ENCODE data around the gene NTM.

NTM gene

DNA sequence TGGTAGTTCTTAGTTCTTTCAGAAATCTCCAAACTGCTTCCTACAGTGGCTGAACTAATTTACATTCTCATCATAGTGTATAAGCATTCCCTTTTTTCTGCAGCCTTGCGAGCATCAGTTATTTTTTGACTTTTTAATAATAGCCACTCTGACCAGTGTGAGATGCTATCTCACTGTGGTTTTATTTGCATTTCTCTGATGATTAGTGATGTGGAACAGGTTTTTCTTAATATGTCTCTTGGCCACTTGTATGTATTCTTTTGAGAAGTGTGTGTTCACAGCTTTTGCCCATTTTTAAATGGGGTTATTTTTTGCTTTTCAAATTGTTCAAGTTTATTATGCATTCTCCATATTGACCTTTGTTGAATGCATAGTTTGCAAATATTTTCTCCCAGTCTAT, 459.3 kb downstream of the NTM start (continued):
- no peak for TF ChIP-seq ZNF701 (tag by site-specific recombination; IDR thresholded peaks at IDR 0.05)
- TF ChIP-seq, protein P1, sequence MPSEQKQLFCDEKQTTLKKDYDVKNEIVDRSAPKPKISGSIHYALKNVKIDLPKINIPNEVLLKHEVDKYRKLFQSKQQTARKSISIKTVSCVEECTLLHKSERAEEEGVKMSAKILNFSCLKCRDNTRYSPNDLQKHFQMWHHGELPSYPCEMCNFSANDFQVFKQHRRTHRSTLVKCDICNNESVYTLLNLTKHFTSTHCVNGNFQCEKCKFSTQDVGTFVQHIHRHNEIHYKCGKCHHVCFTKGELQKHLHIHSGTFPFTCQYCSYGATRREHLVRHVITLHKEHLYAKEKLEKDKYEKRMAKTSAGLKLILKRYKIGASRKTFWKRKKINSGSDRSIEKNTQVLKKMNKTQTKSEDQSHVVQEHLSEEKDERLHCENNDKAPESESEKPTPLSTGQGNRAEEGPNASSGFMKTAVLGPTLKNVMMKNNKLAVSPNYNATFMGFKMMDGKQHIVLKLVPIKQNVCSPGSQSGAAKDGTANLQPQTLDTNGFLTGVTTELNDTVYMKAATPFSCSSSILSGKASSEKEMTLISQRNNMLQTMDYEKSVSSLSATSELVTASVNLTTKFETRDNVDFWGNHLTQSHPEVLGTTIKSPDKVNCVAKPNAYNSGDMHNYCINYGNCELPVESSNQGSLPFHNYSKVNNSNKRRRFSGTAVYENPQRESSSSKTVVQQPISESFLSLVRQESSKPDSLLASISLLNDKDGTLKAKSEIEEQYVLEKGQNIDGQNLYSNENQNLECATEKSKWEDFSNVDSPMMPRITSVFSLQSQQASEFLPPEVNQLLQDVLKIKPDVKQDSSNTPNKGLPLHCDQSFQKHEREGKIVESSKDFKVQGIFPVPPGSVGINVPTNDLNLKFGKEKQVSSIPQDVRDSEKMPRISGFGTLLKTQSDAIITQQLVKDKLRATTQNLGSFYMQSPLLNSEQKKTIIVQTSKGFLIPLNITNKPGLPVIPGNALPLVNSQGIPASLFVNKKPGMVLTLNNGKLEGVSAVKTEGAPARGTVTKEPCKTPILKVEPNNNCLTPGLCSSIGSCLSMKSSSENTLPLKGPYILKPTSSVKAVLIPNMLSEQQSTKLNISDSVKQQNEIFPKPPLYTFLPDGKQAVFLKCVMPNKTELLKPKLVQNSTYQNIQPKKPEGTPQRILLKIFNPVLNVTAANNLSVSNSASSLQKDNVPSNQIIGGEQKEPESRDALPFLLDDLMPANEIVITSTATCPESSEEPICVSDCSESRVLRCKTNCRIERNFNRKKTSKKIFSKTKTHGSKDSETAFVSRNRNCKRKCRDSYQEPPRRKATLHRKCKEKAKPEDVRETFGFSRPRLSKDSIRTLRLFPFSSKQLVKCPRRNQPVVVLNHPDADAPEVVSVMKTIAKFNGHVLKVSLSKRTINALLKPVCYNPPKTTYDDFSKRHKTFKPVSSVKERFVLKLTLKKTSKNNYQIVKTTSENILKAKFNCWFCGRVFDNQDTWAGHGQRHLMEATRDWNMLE (tag by site-specific recombination; conservative IDR thresholded peaks at IDR 0.05; ENCODE audit: low read depth), result no peak

DNA sequence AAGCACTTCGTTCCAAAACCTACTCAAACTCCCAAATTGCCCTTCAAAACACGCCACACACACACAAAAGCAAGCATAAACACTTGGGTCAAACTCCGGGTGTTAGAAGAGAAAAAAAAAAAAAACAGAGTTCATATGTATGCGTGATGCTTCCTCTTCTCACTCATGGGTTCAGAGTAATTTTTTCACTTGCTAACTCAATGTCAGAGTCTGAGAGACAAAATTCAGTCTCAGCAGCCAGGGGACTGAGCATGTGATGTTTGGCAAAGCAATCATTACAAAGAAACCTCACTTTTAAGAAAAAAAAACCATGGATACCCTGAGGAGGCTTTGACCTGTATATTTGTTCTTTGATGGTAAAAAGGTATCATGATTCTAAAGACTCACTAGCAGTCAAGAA, 461.7 kb downstream of the NTM start:
- no peaks in the 10 kb centered on the region for H3K9me3 ChIP-seq (ENCODE audit: control insufficient read depth, insufficient read depth, low read depth, low read length)
- ChIA-PET POLR2A (no interaction called here), CTCF (interaction anchor here (0.7 kb wide), 1 partner anchor 236 kb away, joined by 3 read pairs; no protein-coding TSS in a partner anchor)
- no peaks in the 10 kb centered on the region for H3K4me1 ChIP-seq (ENCODE audit: control insufficient read depth, insufficient read depth, low read length)
- no peak overlapping the region for H3K27ac ChIP-seq (ENCODE audit: extremely low read depth, low read depth, low read length)
- no peak overlapping the region for H3K4me3 ChIP-seq (ENCODE audit: low read depth, low read length)
- H3K36me3 ChIP-seq (ENCODE audit: control insufficient read depth in 2 of 2, insufficient read depth in 1 of 2, low read length in 2 of 2), result no peaks in the 10 kb centered on the region
- TF ChIP-seq ZFP41 (tag by site-specific recombination; IDR thresholded peaks at IDR 0.05; ENCODE audit: borderline replicate concordance) (no peak), ZNF311 (tag by site-specific recombination; IDR thresholded peaks at IDR 0.05; ENCODE audit: borderline replicate concordance) (no peak), MEIS1 (CRISPR knock-in tag; IDR thresholded peaks at IDR 0.05; ENCODE audit: borderline replicate concordance) (no peak), ZBTB1 (tag by site-specific recombination; IDR thresholded peaks at IDR 0.05) (no peak), ZNF433 (tag by site-specific recombination; IDR thresholded peaks at IDR 0.05; ENCODE audit: low read depth) (no peak), KLF9 (tag by site-specific recombination; IDR thresholded peaks at IDR 0.05; ENCODE audit: low read depth) (no peak), ZNF76 (tag by site-specific recombination; IDR thresholded peaks at IDR 0.05; ENCODE audit: borderline replicate concordance, low read depth) (no peak), ZNF394 (tag by site-specific recombination; IDR thresholded peaks at IDR 0.05; ENCODE audit: borderline replicate concordance) (no peak), REPIN1 (tag by site-specific recombination; IDR thresholded peaks at IDR 0.05; ENCODE audit: low read depth) (no peak), ZNF184 (tag by site-specific recombination; IDR thresholded peaks at IDR 0.05) (no peak), ZNF585B (tag by site-specific recombination; IDR thresholded peaks at IDR 0.05) (no peak), ZNF266 (tag by site-specific recombination; IDR thresholded peaks at IDR 0.05; ENCODE audit: low read depth) (no peak)
- TF ChIP-seq, protein P2, sequence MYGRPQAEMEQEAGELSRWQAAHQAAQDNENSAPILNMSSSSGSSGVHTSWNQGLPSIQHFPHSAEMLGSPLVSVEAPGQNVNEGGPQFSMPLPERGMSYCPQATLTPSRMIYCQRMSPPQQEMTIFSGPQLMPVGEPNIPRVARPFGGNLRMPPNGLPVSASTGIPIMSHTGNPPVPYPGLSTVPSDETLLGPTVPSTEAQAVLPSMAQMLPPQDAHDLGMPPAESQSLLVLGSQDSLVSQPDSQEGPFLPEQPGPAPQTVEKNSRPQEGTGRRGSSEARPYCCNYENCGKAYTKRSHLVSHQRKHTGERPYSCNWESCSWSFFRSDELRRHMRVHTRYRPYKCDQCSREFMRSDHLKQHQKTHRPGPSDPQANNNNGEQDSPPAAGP (tag by site-specific recombination; IDR thresholded peaks at IDR 0.05), result no peak
- TF ChIP-seq, protein P3, sequence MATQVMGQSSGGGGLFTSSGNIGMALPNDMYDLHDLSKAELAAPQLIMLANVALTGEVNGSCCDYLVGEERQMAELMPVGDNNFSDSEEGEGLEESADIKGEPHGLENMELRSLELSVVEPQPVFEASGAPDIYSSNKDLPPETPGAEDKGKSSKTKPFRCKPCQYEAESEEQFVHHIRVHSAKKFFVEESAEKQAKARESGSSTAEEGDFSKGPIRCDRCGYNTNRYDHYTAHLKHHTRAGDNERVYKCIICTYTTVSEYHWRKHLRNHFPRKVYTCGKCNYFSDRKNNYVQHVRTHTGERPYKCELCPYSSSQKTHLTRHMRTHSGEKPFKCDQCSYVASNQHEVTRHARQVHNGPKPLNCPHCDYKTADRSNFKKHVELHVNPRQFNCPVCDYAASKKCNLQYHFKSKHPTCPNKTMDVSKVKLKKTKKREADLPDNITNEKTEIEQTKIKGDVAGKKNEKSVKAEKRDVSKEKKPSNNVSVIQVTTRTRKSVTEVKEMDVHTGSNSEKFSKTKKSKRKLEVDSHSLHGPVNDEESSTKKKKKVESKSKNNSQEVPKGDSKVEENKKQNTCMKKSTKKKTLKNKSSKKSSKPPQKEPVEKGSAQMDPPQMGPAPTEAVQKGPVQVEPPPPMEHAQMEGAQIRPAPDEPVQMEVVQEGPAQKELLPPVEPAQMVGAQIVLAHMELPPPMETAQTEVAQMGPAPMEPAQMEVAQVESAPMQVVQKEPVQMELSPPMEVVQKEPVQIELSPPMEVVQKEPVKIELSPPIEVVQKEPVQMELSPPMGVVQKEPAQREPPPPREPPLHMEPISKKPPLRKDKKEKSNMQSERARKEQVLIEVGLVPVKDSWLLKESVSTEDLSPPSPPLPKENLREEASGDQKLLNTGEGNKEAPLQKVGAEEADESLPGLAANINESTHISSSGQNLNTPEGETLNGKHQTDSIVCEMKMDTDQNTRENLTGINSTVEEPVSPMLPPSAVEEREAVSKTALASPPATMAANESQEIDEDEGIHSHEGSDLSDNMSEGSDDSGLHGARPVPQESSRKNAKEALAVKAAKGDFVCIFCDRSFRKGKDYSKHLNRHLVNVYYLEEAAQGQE (tag by site-specific recombination; IDR thresholded peaks at IDR 0.05), result no peak
- TF ChIP-seq, protein P4, sequence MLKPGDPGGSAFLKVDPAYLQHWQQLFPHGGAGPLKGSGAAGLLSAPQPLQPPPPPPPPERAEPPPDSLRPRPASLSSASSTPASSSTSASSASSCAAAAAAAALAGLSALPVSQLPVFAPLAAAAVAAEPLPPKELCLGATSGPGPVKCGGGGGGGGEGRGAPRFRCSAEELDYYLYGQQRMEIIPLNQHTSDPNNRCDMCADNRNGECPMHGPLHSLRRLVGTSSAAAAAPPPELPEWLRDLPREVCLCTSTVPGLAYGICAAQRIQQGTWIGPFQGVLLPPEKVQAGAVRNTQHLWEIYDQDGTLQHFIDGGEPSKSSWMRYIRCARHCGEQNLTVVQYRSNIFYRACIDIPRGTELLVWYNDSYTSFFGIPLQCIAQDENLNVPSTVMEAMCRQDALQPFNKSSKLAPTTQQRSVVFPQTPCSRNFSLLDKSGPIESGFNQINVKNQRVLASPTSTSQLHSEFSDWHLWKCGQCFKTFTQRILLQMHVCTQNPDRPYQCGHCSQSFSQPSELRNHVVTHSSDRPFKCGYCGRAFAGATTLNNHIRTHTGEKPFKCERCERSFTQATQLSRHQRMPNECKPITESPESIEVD (tag by site-specific recombination; IDR thresholded peaks at IDR 0.05), result no peak
- TF ChIP-seq, protein P5, sequence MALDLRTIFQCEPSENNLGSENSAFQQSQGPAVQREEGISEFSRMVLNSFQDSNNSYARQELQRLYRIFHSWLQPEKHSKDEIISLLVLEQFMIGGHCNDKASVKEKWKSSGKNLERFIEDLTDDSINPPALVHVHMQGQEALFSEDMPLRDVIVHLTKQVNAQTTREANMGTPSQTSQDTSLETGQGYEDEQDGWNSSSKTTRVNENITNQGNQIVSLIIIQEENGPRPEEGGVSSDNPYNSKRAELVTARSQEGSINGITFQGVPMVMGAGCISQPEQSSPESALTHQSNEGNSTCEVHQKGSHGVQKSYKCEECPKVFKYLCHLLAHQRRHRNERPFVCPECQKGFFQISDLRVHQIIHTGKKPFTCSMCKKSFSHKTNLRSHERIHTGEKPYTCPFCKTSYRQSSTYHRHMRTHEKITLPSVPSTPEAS (tag by site-specific recombination; IDR thresholded peaks at IDR 0.05), result no peak
- TF ChIP-seq, protein P6, sequence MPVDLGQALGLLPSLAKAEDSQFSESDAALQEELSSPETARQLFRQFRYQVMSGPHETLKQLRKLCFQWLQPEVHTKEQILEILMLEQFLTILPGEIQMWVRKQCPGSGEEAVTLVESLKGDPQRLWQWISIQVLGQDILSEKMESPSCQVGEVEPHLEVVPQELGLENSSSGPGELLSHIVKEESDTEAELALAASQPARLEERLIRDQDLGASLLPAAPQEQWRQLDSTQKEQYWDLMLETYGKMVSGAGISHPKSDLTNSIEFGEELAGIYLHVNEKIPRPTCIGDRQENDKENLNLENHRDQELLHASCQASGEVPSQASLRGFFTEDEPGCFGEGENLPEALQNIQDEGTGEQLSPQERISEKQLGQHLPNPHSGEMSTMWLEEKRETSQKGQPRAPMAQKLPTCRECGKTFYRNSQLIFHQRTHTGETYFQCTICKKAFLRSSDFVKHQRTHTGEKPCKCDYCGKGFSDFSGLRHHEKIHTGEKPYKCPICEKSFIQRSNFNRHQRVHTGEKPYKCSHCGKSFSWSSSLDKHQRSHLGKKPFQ (tag by site-specific recombination; IDR thresholded peaks at IDR 0.05), result no peak
- TF ChIP-seq, protein P7, sequence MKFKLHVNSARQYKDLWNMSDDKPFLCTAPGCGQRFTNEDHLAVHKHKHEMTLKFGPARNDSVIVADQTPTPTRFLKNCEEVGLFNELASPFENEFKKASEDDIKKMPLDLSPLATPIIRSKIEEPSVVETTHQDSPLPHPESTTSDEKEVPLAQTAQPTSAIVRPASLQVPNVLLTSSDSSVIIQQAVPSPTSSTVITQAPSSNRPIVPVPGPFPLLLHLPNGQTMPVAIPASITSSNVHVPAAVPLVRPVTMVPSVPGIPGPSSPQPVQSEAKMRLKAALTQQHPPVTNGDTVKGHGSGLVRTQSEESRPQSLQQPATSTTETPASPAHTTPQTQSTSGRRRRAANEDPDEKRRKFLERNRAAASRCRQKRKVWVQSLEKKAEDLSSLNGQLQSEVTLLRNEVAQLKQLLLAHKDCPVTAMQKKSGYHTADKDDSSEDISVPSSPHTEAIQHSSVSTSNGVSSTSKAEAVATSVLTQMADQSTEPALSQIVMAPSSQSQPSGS (tag by site-specific recombination; IDR thresholded peaks at IDR 0.05; ENCODE audit: low read depth), result no peak

All from HEK293 (cell line).